GM19035 (cell line): Measurements from ENCODE around the gene ABR.
"Not testable (repeated sequence)": the region's sequence is repeated elsewhere in the genome, so short reads cannot be mapped to it uniquely, and the experiment has no call there.

Experiments
- ATAC-seq: cut with Tn5 transposase; IDR thresholded peaks from one replicate; pipeline ENCODE4 v1.9.1; 2021; ENCODE audit not compliant: unreplicated experiment

The ABR gene

DNA sequence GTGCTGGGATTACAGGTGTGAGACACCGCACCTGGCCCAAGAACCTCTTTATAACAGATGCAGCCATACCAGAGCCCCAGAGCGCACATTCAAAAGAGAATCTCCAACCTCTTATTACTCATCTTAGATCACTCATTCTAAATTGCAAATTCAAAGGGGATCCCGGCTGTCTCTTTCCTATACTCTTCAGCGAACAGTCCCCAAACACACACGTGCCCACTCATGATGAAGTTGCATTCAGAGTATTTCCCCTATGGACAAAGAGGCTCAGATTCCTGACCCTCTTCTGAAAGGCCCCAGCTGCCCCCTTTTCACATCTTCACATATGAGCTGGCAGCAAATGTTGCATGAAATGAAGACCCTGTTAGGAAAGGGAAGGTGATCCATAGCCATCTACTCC lies 22.5 kb upstream of the ABR start:
- no peak for ATAC-seq

DNA sequence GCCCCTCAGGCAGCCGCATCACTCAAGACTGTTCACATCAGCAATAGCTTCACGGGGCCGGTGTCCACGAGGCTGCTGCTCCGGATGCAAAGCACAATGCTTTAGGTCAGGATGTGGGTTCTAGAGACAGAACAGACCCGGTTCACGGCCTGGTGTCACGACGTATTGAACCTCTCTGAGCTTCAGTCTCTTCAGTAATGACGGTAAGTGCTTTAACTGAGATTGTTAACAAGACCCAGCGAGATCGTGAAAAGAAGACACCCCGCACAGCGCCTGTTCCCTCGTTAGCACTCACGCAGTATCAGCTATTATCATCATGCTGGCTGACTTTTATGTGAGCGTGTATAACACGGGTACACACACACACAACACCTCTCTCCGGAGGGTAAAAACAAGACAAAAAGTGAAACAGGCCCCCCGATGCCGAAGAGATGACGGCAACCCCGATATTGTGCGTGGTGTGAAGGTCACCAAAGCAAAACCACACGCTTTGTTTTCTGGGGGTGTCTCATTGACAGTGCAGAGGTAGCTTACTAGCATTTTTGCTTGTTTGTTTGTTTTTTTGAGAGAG lies 21.4 kb upstream of the ABR start:
- ATAC-seq, result no peak

DNA sequence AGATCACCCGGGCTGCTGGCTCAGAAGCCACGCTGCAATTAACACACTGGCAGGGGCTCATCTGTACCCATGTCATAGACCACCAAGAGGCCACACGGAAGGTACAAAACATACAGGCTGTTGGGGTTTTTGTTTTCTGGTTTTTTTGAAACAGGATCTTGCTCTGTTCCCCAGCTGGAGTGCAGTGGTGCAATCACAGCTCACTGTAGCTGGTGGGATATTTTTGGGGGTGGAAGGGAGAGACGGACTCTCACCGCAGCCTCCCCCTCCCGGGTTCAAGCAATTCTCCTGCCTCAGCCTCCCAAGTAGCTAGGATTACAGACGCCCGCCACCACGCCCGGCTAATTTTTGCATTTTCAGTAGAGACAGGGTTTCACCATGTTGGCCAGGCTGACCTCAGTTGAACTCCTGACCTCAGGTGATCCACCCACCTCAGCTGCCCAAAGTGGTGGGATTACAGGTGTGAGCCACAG lies 19.5 kb upstream of the ABR start:
- ATAC-seq, result not testable (repeated sequence)

DNA sequence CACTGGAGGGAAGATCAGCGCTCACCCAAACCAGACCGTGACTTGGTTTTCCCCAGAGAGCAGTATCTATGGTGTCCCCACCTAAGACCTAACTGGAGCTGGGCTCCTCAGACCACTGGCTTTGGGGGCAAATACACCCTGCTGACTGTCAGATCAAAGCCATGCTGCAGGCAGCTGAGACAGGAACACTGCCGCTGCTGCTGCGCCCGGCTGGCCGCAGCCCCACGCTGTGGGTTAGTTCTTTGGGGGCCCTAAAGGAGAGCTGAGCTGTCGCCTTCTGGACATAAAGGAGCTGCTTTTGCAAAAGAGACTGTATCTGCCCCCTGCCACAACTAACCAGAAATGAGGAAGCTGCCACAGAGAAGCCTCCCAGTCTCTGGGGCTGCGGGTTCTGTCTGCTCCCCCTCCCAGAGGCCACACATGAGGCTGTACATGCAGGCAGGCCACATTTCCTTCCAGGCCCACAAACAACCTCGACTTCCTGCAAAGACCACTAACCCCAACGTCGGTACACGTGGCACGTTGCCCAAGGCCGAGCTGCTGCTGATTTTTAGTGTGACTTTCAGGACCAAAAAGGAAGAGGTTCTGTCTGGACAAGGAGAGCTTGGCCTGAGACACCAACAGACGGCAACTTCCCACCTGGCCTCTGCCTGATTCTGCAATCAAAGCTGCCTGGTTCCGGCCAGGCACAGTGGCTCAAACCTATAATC lies 18.2 kb upstream of the ABR start:
- no peak for ATAC-seq

DNA sequence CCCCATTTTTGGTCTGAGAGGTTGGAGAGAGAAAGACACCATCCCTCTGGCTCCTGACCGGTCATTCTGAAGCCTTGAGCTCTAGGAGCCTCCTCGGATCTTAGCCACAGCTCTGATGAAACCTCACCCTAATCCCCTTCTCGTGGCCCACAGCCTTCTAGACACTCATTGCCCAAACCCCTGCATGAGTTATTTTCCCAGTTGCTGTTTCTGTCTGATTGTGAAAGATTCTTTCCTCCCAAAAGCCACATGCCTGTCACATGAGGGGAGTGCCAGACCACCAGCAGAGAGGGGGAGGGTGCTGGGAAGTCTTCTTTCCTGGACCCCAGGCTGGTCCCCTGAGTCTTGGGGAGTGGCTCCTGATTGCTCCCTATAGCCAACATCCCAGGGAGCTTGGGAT lies 17.6 kb upstream of the ABR start:
- no peak for ATAC-seq

DNA sequence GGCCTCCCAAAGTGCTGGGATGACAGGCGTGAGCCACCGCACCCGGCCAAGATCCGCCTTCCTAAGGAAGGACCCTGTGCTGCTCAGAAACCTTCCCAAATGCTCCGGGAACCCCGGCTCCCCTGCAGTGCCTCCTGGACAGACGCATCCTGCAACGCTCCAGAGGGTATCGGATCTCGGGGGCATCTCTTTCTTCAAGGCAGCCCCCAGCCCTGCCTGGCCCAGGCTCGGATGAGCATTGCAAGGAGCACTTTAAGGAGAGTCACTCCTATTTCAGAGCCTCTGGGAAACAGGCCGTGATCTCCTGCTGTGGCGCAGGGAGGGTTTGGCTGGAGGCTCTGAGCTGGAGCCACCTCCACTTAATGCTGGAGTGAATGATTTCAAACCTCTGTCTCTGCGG lies 17.2 kb upstream of the ABR start:
- ATAC-seq, result no peak

DNA sequence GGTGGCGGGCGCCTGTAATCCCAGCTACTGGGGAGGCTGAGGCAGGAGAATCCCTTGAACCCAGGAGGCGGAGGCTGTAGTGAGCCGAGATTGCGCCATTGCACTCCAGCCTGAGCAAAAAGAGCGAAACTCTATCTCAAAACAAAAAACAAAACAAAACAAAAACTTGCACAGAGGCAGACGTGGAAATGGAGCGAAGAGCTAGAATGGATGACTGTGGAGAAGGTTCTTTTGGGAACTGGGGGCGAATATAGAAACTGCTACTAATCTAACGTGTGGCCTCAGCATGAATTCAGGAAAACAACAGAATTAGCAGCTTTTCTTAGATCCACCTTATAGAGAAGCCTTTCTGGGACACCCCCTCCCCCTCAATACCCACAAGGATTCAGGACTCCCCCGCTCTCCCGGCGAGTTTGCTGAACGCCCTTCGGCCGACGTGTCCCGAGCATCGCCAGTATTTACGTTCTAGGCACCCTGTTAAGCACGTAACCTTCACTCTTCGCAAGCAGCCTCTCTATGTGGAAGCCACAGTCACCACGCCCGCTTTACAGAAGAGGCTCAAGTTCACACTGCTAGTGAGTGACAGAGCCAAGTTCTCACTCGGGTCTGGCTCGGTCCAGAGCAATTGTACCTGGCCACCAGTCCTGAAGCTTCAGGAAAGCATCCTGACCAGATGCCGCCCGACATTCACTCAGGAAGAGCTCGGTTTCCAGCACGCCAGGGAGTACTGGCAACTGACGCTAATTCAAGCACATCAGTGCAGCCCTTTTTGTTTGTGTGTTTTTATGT lies 13.3 kb upstream of the ABR start:
- no peak for ATAC-seq

DNA sequence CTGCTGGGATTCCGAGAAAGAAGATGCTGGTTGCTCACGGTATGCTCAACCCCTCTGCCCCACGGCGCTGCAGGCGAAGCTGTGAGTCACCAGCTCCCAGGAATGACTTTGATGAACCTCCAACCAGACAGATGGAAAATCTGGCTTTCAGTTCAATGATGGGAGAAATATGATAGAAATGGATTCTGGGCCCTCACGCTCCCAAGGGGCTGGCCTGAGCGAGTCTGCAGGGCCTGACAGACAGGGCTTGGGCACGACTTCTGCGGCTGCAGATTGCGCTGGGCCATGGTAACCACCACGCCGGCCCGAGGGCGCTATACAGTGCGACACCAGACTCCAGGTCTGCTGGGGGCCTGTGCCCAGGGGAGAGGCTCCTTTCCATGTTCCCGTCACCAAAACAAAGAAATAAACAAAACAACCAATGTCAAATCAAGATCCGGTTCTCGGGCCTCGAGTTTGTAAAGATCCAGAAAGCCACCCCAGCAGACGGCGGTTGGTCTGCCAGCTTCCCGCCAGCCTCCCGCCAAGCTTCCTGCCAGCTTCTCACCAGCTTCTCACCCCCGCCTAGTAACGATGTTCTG lies 11.1 kb upstream of the ABR start:
- no peak for ATAC-seq

DNA sequence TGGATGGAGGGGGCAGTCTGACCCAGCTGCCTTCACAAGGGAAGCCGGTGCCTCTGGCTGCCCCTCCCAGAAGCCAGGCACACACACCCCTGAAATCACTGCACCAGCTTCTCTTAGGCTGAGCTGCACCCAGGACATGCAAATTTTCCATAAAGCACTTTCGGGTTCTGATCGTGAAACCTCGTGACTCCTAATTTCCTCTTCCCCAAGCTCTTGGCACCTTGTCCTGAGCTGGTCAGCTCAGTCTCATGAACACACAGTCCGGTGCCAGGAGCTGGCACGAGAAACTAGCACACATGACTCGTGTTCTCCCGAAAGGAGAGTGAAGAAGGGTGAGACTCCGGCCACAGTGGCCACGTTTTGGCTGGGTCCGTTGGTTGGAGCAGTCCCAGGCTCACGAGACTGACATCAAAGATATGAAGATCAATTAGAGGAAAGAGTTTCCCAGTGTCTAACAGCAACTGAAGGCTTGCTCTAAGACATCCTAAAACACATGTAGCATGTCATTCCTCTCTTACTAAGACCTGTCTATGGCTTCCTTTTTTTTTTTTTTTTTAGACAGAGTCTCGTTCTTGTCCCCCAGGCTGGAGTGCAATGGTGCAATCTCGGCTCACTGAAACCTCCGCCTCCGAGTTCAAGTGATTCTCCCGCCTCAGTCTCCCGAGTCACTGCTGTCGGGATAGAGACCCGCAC lies 9.2 kb upstream of the ABR start:
- ATAC-seq, result no peak

DNA sequence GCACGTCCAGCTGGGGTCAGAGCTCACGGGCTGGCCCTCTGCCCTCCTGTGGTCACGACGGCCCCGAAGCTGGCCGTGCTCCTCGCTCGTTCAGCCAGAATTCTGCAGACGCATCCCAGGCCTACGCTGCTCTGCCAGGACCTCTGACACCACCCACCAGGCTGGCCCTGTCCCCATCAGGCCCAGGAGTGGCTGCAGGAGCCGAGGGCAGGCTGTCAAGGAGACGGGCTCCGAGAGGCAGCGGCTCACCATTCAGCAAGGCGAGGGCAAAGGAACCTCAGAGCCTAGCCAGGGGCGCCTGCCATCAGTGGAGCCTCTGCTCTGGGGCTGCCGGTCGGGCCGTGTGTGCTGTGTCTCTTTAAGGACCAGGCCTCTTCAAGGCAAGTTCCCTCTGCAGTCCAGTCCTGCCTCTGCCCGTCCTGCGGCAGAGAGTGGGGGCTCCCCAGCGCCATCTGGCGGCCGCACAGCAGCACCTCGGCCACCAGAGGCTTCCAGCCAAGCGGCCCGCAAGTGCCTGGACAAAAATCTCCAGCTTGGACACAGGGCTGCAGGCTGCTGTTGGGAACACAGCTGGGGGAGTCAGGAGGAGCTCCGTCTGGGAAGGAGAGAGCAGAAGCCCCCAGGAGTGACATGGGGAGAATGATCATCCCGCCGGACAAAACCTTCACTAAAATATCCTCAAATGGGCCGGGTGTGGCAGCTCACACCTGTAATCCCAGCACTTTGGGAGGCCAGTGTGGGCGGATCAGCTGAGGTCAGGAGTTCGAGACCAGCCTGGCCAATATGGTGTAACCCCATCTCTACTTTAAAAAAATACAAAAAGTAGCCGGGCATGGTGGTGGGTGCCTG lies 7.4 kb upstream of the ABR start:
- no peak for ATAC-seq

DNA sequence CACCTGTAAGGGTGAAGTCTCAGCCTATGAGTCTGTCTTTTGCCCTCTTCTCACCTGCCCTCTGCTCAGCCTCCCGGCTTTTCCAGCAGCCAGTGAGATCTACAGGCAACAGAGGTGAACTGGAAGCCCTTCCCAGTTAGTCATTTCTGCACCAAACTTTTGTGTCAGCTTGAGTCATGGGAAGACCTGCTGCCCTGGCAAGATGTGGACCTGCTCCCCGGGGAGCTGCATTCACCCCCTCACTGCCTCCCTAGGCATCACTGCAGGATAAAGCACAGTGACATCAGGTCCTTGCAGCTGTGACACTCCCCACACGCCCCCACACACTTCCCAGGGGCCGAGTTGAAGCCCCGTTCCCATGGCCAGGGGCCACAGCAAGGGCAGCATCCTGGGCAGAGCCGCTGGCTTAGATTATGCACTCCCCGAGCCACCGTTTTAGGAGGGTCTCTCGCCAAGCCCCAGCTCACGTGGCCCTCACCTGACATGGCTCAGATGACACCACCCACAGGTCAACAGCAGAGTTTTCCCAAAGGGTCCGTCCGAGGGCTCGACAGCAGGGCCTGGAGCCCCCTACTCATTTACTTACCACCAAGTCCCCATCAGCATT lies 6.5 kb upstream of the ABR start:
- ATAC-seq, result no peak

DNA sequence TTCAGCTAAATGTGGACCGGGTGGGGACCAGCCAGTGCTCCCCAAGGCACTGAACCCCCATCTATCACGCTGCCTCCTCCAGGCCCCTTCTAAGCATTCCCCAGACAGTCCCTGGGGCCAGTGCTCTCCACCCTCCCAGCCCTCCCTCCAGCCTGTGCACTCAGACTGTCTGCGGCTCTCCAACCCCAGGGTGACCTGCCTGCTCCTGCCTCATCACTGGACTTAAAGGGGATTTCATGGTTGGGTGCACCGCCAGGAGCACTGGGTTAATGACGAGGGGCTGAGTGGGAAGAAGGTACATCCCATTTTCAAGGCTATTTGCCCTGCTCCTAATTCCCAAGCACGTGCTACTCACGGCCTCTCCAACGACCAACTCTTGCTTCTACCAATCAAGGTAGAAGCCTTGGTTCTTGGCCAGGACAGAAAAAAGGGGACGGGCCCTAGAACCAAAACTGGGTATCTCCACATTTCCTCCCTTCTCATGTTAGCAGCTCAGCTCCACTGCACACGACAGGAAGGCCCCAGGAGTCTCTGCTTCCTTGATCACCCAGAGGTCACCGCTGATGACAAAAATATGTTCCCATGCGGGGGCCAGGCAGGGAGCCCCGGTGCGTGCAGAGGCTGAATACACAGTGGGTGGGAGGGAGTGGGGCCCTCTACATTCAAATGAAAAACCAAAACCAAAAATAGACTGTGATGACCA lies 3.5 kb upstream of the ABR start:
- peak; percentile 34 for ATAC-seq

DNA sequence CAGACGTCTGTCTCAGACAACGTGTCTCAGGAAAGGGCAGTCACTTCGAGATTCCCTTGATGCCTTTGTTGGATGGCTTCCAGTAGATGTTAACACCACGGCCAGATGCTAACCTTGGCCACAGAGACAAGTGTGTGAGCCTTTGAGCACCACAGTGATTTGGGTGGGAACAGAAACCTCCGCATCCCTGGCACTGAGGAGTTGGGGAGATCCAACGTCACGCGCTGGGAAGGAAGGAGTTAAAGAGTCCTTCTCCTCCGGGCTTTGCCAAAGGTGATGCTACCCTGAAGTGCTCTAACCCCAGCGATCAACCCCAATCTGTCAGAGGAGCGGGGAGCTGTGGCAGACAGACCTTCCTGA lies 3.0 kb upstream of the ABR start:
- ATAC-seq, result no peak

DNA sequence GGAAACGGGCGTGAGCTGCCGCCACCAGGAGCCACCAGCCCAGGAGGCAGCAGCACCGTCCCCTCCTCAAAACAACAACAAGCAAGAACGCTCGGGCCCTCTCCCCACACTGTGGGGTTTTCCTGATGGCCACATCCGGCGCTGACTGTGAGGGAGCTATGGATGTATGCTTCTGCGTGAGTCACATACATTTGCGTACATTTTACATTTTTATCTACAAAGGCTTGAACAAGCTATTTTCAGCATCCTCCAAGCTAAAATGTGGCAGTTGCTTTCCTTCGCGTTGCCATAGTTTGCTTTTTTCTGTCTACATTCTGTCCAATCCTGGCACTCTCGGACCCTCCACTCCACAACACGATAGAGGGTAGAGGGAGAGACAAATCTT lies 2.0 kb upstream of the ABR start:
- ATAC-seq, result peak; percentile 19

DNA sequence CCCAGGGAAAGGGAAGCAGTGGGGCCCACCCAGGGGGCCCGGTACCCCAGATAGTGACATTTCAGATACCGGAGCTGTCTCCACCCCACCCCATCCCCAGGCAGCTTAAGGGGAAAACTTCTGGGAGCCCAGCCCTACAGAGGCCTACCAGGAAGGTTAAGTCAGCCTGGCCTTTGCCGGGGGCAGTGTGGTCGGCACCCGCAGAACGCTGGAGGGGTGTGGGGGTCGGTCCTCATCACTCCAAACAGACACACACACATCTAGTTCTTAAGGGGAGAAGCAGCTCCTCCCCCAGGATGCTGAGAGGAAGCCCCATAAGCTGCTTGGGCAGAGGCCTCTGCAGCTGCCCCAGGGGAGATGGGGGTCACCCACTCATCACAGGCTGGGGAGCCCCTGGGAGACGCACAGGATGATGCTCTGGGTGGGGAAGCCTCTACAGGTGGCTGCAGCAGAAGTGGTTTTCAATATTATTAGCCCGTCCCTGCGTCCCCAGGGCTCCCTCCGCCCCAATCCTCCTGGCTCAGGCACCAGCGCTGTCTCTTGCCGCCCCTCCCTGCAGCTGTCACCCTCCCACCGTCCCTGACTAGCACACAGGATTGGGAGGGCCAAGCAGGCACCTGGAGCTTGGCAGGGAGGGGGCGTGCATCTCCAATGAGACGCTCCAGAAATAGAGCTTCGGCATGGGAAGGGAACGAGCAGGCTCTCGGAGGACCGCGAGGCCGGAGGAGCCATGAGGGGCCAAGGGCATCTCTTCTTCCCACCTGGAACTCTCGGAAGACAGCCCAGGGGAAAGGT lies 1.4 kb upstream of the ABR start:
- ATAC-seq, result peak; percentile 34

DNA sequence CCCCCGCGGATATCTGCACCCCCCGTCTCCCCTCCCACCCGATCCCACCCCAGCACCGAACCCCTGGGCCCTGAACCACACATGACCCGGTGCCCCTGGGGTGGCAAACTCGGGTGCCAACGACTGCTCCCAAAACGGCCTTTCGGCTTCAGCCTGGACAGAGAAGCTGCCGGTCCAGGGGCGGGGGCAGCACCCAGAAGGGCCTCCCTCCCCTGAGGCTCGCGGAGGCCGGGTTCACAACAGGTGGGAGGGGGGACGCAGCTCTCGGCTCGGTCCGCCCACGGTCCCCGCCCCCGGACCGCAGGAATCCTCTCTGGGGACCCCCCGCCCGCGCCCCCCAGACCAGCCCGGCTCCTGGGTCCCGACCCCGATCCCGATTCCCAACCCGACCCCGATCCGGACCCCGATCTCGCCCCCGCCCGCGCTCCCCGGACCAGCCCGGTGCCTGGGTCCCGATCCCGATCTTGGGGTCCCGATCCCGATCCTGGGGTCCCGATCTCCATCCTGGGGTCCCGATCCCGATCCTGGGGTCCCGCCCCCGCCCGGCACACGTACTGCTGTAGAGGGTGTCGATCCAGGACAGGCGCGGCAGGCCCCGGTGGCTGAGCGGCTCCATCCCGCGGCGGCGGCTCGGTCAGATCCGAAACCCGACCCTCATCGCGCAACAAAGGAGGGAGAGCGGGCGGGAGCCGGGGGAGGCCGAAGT lies 516 bp downstream of the ABR start:
- ATAC-seq, result no peak

DNA sequence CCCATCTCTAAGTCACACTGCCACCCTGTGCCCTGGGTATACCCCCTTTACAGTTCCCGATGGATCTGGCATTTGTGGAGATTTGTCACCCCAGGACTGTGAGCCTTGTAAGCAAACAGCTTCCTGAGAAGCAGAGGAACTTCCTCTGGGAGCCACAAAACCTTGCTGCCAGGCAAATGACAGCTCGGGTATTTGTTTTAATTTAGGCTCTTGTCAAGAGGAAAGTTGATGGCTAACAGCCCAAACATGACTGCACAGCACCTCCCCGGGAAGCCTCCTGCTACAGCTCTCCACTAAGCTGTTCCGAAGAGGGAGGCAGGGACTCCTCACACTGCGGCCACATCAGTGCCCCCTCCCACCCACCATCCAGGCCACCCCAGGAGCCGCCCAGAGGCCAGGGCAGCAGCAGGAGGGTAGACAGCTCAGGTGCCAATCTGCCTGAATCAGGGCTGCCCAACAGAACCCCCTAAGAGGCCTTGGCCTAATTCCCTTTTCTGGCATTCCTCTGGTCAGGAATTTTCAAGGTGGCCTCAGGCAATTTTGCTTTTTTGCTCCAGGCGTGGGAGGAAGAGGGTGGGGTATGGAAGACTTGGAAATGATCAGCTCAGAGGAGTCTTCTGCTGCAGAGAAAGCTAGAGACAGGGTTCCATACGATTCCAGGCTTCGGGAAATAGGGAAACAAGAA lies 2.6 kb downstream of the ABR start:
- no peak for ATAC-seq
